Activated CD8-positive, alpha-beta memory T cell treated with anti-CD3 and anti-CD28 coated beads, Interleukin-2, amount 50 U/mL, for 24 hours (primary cell): Measurements from ENCODE around the gene FOXJ3.

Source experiments
- DNase-seq: peaks from one replicate; pipeline ENCODE4 v3.0.0-alpha.2; 2020; ENCODE audit errors: extremely low read depth

FOXJ3 gene

GRCh38 chr1:42334240-42335049 is 590 bp downstream of the FOXJ3 start:
- DNase-seq: no peak

DNA sequence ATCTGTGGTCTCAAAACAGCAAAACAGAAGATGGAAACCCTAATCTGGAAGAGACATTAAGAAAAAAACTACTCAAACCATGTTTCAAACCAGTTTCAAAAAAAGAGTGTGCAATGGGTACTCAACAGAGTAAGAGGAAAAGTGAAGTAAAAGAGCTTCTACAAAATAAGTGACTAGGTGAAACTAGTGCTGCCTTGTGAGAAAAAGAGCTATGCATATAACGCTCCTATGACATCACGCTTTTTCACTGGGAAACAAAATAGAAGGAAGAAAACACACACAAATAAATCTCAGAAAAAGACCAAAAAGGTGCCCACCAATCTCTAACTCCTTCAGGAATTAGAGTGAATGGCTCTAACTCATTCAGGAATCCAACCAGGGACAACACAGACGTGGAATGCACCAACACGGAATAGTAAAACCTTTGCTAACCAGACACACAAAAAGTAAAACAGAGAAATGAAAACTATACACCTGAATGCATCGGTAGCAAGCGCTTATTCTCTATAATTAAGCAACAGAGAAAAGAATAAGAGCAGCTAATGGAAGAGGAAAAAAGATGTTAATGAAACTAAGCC is 1.3 kb downstream of the FOXJ3 start:
- DNase-seq: no peak

DNA sequence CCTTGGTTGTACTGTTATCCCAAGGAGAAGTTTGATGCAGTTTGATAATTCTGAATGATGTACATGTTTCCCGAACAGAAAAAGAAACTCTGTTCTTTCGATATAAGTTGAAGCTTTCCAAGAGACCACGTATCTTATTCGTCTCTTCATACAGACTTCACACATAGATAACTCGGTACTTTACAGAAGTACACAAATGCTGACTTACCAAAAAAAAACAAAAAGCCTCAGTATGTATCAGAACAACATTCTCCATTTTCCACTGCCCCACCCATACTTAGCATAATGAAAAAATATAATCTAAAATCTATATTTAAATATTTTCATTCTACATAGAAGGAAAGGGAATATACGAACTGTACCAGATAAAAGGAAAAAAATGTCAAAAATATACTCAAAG is 2.2 kb downstream of the FOXJ3 start:
- no peak for DNase-seq

DNA sequence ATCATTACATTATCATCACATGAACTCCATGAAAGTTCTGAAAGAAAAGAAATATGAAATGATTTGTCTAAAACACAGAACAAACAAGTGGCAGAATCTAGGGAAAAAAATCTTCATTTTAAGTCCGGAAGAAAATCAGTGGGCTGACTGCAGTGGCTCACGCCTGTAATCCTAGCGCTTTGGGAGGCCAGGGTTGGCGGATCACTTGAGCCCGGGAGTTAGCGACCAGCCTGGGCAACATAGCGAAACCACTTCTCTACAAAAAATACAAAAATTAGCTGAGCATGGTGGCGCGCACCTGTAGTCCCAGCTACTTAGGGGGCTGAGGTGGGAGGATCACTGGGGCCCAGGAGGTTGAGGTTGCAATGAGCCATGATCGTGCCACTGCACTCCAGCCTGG is 4.8 kb downstream of the FOXJ3 start:
- DNase-seq: no peak

DNA sequence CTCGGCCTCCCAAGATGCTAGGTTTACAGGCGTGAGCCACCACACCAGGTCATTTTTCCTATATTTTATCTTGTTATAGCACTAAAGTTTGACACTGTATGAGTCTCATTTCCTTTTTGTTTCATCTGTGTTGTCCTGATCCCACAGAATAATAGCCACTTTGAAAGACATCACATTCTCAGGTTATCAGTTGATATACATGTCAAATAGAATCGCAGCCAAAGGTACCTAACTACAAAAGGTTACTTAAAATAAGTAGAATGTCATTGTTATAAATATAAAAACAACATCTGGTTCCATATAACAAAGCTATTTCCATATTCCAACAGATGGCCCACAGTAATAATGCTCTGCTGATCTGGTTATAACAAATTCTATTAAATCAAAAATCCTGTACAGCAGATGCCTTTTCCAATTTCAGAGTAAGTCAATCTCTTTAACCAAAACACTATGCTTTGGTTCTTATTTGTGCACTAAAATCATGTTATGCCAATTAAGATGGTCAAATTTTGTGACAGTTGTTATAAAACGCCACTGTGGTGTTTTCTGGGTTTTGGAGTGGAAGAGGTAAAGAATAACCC is 6.0 kb downstream of the FOXJ3 start:
- no peak for DNase-seq

GRCh38 chr1:42328047-42328625 is 6.9 kb downstream of the FOXJ3 start:
- DNase-seq: no peak

DNA sequence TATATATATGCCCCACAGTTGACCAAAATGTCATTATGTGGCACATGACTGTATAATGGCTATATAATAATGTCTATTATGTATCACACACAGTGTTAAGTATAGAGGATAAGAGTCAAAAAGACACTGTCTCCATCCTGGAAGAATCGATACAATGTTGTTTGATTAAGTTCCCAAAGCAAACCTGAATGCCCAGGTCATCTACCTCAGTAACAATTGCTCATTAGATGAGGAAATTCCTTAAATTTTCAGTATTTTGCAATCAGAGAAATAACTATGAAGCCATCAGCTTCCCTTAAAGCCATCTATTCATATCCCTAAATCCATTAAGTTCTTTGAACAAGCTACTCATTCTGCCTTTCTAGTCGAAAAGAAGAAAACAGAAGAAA is 10.0 kb downstream of the FOXJ3 start:
- no peak for DNase-seq

- no peak for DNase-seq
Measured at GRCh38 chr1:42324398-42325013, 10.5 kb downstream of the FOXJ3 start.

- no peak for DNase-seq
Measured at GRCh38 chr1:42323551-42323950, 11.5 kb downstream of the FOXJ3 start.

- no peak for DNase-seq
Measured at GRCh38 chr1:42322577-42322976, 12.5 kb downstream of the FOXJ3 start.

DNA sequence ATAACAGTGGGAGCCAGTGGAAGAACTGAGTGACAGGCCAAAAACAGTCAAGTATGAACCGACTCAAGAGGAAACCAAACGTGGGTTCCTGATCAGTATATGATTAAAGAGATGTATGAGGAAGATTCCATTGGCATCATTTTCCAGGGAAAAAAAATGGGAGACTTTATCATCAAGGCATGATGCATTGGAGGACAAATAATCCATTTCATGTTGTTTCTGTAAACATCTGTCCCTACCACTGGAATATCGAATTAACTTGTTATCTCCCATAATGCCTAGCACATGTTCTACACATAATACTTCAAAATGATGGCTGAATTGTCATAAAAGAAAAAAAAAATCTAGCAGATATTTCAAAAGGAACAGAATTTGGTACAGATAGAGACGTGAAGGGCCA is 13.3 kb downstream of the FOXJ3 start:
- DNase-seq: no peak

GRCh38 chr1:42320708-42321107 is 14.3 kb downstream of the FOXJ3 start:
- DNase-seq: no peak

GRCh38 chr1:42319871-42320484 is 15.1 kb downstream of the FOXJ3 start:
- no peak for DNase-seq

DNA sequence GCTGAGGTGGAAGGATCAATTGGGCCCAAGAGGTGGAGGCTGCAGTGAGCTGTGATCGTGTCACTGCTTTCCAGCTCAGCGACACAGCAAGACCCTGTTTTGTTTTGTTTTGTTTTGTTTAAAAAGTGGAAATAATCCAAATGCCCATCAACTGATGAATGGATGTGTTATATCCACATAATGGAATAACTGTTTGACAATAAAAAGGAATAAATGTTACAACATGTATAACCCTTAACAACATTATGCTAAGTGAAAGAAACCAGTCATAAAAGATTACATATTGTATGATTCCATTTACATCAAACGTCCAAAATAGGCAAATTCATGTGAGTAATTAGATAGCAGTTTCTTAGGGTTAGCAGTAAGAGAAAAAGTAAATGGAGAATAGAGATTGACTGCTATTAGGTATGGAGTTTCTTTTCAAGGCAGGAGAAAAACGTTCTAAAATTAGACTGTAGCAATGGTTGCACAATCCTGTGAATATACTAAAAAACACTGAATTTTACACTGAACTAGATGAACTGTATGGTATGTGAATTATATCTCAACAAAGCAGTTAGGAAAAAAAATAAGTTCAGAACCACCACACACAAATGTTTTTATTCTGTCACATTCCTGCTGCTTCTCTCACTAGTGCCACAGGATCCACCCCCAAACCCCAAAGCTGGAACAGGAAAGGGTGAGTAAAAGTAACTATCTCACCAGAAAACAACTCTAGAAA is 15.7 kb downstream of the FOXJ3 start:
- DNase-seq: no peak

DNA sequence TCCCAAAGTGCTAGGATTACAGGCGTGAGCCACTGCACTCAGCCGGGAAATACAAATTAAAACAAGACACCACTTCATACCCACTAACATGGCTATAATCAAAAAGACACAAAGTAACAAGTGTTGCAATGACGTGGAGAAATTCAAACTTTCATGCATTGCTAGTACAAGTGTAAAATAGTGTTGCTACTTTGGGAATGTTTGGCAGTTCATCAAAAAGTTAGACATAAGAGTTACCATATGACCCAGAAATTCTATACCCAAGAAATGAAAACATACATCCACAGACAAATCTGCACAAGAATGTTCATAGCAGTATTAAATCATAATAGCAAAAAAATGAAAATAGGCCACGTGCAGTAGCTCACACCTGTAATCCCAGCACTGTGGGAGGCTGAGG is 16.4 kb downstream of the FOXJ3 start:
- DNase-seq: no peak

DNA sequence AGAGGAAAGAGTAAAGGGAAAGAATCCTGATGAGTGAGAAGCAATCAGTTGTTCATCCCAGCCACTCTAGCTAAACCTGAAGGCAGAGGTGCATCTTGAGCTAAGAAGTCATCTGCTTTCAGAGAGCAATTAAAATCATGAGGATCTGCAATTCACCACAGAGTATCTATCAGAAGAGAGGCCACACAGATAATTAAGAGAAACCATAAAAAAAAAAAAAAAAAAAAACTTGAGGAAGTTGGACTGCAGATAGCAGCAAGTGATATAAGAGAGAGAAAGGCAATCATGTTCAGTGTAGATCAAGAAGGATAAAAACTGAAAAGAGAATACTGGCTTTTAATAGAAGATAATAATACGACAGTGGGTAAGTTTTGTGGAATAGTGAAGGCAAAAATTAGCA is 17.7 kb downstream of the FOXJ3 start:
- DNase-seq: no peak

DNA sequence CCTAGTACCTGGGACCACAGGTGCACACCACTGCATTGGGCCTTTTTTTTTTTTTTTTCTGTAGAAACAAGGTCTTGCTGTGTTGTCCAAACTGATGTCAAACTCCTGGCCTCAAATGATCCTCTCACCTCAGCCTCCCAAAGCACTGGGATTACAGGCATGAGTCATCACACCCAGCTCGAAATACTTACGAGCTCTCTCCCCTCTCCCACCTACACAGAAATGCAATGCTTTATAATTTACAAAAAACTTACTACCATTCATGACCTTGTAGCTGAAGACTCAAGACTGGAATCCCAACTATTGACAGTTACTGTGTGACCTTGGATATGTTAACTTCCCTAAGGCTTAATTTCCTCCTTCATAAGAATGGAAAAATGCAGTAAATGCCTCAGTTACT is 18.7 kb downstream of the FOXJ3 start:
- no peak for DNase-seq

DNA sequence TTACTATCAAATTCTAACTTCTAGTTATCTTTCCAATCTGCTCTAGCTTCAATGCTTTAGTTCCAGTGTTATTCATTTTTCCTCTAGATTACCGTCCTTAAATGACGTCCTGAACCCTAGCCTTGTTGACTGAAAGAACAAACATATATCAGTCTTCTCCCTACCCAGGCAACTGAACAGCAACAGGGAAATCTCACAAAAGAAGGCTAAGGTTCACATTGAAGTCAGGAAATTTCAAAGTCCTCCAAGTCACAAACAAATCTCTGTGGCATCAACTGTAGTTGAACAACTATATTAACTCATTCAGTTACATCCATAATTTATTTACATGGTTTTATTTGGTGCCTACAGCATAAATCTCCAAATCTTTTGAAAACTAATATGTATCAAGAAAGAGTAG is 19.5 kb downstream of the FOXJ3 start:
- no peak for DNase-seq

GRCh38 chr1:42313970-42314369 is 21.1 kb downstream of the FOXJ3 start:
- DNase-seq: no peak

DNA sequence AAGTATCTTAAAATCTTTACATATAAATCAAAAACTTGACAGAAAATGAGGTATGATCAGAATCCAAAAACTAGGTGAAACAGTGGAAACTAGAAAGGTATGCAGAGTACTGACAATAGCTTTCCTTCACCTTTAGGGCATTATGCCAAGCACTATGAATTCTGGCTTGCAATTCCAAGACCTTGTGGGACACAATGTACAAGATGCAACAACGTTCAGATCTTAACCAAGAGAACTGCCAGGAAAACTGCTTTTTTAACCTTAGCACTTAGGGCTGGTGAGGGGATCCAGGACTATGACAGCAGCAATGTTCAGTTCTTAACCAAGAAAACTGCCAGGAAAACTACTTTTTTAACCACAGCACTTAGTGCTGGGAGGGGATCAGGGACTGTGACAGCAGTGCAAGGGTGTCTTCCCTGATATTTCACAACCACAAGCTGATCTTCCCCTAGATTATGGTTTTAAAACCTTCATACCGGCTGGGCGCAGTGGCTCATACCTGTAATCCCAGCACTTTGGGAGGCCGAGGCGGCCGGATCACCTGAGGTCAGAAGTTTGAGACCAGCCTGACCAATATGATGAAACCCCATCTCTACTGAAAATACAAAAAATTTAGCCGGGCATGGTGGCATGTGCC is 22.3 kb downstream of the FOXJ3 start:
- no peak for DNase-seq

DNA sequence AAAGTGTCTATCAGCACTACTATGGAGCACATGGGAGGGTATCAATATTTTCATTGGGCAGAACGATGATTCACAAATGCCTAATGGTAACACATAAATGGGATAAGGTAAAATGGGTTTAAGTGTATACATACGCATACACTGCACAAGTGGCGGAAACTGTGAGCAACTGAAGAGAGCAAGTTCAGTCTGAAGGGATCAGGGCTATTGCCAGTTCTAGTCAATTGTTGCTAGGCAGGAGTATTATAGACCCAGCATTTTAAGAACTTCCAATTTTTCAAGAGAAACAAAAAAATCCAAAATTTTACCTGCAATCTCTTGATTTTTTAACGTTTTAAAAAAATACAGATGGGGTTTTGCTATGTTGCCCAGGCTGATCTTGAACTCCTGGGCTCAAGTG is 23.1 kb downstream of the FOXJ3 start:
- DNase-seq: no peak
